Measurements from ENCODE around the gene TMOD2. TPM values are rescaled to one million over a fixed set of nuclear protein-coding genes. Genes with fewer than 3 reads are reported as not detected.

TMOD2 gene
- total RNA-seq, 1 donor: 9.8 TPM

GRCh38 chr15:51724199-51724598 is 27.2 kb upstream of the TMOD2 start:
- Histone ChIP-seq H3K27ac (ENCODE audit: low read depth, low read length) (no peak overlapping the region), H3K79me2 (ENCODE audit: insufficient read depth, low read length) (no peaks in the 10 kb centered on the region), H3K4me2 (ENCODE audit: insufficient read depth, low read length) (no peak overlapping the region), H3K9me3 (ENCODE audit: low read depth, low read length) (no peaks in the 10 kb centered on the region), H3K4me1 (ENCODE audit: insufficient read depth, low read length) (peaks cover 24% of the 10 kb centered on the region), H4K20me1 (ENCODE audit: insufficient read depth, low read length) (peaks cover 7% of the 10 kb centered on the region), H2AFZ (ENCODE audit: low read length) (no peak overlapping the region), H3K36me3 (ENCODE audit: insufficient read depth, low read length) (no peaks in the 10 kb centered on the region), H3K4me3 (ENCODE audit: insufficient read depth, low read length) (no peak overlapping the region), H3K27me3 (ENCODE audit: insufficient read depth, low read length) (no peaks in the 10 kb centered on the region)
- DNase-seq (ENCODE audit: insufficient read length, low spot score, missing footprints): no peak
- TF ChIP-seq, protein P1, sequence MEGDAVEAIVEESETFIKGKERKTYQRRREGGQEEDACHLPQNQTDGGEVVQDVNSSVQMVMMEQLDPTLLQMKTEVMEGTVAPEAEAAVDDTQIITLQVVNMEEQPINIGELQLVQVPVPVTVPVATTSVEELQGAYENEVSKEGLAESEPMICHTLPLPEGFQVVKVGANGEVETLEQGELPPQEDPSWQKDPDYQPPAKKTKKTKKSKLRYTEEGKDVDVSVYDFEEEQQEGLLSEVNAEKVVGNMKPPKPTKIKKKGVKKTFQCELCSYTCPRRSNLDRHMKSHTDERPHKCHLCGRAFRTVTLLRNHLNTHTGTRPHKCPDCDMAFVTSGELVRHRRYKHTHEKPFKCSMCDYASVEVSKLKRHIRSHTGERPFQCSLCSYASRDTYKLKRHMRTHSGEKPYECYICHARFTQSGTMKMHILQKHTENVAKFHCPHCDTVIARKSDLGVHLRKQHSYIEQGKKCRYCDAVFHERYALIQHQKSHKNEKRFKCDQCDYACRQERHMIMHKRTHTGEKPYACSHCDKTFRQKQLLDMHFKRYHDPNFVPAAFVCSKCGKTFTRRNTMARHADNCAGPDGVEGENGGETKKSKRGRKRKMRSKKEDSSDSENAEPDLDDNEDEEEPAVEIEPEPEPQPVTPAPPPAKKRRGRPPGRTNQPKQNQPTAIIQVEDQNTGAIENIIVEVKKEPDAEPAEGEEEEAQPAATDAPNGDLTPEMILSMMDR (IDR thresholded peaks at IDR 0.05; ENCODE audit: extremely low read depth, low read depth, low read length): no peak

DNA sequence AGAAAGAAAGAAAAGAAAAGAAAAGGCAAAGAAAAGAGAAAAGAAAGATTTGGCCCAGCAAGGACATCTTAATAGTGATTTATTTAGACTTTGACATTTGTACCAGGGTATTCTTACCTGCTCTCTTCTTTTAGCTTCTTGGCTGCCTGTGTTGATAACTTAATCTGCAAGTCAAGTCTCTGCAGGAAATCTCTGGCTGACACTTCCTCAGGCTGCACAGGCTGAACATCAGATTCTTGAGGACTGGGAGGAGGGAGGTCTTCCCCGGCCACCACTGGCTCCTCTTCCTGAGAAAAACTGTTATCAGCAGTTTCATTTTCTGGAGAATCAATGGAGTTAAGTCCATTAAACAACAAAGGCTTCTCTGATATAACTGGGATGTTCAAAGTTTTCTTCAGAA is 26.7 kb upstream of the TMOD2 start:
- no peaks in the 10 kb centered on the region for H3K79me2 ChIP-seq (ENCODE audit: insufficient read depth, low read length)
- TF ChIP-seq, protein P1 (IDR thresholded peaks at IDR 0.05; ENCODE audit: extremely low read depth, low read depth, low read length): no peak
- H3K4me1 ChIP-seq (ENCODE audit: insufficient read depth, low read length): peaks cover 24% of the 10 kb centered on the region
- no peak overlapping the region for H3K4me2 ChIP-seq (ENCODE audit: insufficient read depth, low read length)
- H3K27ac ChIP-seq (ENCODE audit: low read depth, low read length): no peak overlapping the region
- no peaks in the 10 kb centered on the region for H3K27me3 ChIP-seq (ENCODE audit: insufficient read depth, low read length)
- no peak overlapping the region for H2AFZ ChIP-seq (ENCODE audit: low read length)
- no peaks in the 10 kb centered on the region for H3K36me3 ChIP-seq (ENCODE audit: insufficient read depth, low read length)
- H3K4me3 ChIP-seq (ENCODE audit: insufficient read depth, low read length): no peak overlapping the region
- DNase-seq (ENCODE audit: insufficient read length, low spot score, missing footprints): no peak
- H4K20me1 ChIP-seq (ENCODE audit: insufficient read depth, low read length): peaks cover 7% of the 10 kb centered on the region
- no peaks in the 10 kb centered on the region for H3K9me3 ChIP-seq (ENCODE audit: low read depth, low read length)

DNA sequence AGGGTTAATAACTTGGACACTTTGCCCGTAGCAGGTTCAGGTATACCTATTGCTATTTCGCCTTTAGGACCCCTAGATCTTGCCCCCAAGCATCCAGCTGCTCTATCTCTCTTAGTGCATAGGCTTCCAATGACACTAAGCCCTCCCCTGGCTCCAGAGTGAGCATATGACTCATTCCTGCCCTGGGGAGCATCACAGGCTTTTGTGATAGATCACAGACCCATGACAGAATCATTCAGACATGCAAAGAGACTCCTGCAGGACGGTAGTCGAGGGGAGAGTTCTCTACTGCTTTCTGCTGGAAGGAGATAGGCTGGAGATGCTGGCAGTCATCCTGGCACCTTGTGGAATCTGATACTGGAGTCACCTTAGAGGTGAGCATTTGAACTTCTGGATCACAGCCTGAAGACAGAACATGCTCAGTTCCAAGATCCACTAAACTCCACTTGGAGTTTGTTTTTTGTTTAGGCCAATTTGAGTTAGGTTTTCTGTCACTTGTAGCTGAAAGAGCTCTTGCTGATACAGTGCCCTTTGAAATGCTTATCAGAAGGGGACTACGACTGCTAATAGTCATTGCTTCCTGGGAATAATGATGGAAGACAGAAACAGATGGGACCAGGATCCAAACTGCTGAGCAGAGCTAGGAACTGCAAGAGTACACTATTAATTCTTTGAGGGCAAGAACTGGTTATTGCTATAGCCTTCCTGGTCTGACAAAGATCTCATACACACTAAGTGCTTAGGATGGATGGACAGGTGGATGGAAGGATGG is 24.9 kb upstream of the TMOD2 start:
- Histone ChIP-seq H3K79me2 (ENCODE audit: insufficient read depth, low read length) (no peaks in the 10 kb centered on the region), H3K9me3 (ENCODE audit: low read depth, low read length) (no peaks in the 10 kb centered on the region), H3K4me2 (ENCODE audit: insufficient read depth, low read length) (peak overlapping the region; percentile 22), H4K20me1 (ENCODE audit: insufficient read depth, low read length) (peaks cover 7% of the 10 kb centered on the region), H2AFZ (ENCODE audit: low read length) (no peak overlapping the region), H3K27ac (ENCODE audit: low read depth, low read length) (peak overlapping the region; percentile 25), H3K36me3 (ENCODE audit: insufficient read depth, low read length) (no peaks in the 10 kb centered on the region), H3K4me1 (ENCODE audit: insufficient read depth, low read length) (peaks cover 28% of the 10 kb centered on the region), H3K4me3 (ENCODE audit: insufficient read depth, low read length) (no peak overlapping the region), H3K27me3 (ENCODE audit: insufficient read depth, low read length) (no peaks in the 10 kb centered on the region)
- DNase-seq (ENCODE audit: insufficient read length, low spot score, missing footprints): peak; percentile 78
- TF ChIP-seq, protein P1 (IDR thresholded peaks at IDR 0.05; ENCODE audit: extremely low read depth, low read depth, low read length): no peak

GRCh38 chr15:51727141-51727897 is 24.1 kb upstream of the TMOD2 start:
- no peak for DNase-seq (ENCODE audit: insufficient read length, low spot score, missing footprints)
- H3K27ac ChIP-seq (ENCODE audit: low read depth, low read length): peak overlapping the region; percentile 21

More at GRCh38 chr15:51727141-51727897, 24.1 kb upstream of the TMOD2 start:
- no peaks in the 10 kb centered on the region for H3K9me3 ChIP-seq (ENCODE audit: low read depth, low read length)
- peaks cover 33% of the 10 kb centered on the region for H3K4me1 ChIP-seq (ENCODE audit: insufficient read depth, low read length)
- H3K79me2 ChIP-seq (ENCODE audit: insufficient read depth, low read length): no peaks in the 10 kb centered on the region
- no peak overlapping the region for H3K4me3 ChIP-seq (ENCODE audit: insufficient read depth, low read length)
- TF ChIP-seq, protein P1 (IDR thresholded peaks at IDR 0.05; ENCODE audit: extremely low read depth, low read depth, low read length): peak; percentile 32
- no peaks in the 10 kb centered on the region for H3K36me3 ChIP-seq (ENCODE audit: insufficient read depth, low read length)
- no peaks in the 10 kb centered on the region for H3K27me3 ChIP-seq (ENCODE audit: insufficient read depth, low read length)
- peak overlapping the region; percentile 22 for H3K4me2 ChIP-seq (ENCODE audit: insufficient read depth, low read length)
- peaks cover 7% of the 10 kb centered on the region for H4K20me1 ChIP-seq (ENCODE audit: insufficient read depth, low read length)
- no peak overlapping the region for H2AFZ ChIP-seq (ENCODE audit: low read length)

All from osteoblast (primary cell).